ENCODE measurements around the gene UGDH. TPM values are rescaled to one million over a fixed set of nuclear protein-coding genes. Genes with fewer than 3 reads are reported as not detected.

UGDH gene
- total and polyA plus RNA-seq, 9 of the 15 experiments (the other 6 are each of a cell fraction or from before 2014, with no cell fraction given) = 5.5 to 21.7 (median 16.2) TPM

GRCh38 chr4:39543034-39543433, 15.8 kb upstream of the UGDH start:
- ChIA-PET CTCF (ENCODE audit: low intra/inter-chr PET ratio) (no interaction called here), POLR2A (interaction anchor here (0.8 to 1.5 kb wide), 3 partner anchors 16 to 95 kb away, joined by 3 to 5 read pairs (median 4); partner anchors contain the start of gene UGDH)
- intact Hi-C loops (cut with micrococcal nuclease) = no loop called here
- Histone ChIP-seq H3K4me1 (replicated peaks in 1 of 2; ENCODE audit: control insufficient read depth in 2 of 2, insufficient read depth in 2 of 2, low read length in 2 of 2) (peaks cover 0 to 5% of the 10 kb centered on the region in 2 experiments; a peak in 2 of 5 replicates), H3K9me1 (ENCODE audit: control insufficient read depth, insufficient read depth, low read length) (no peaks in the 10 kb centered on the region), H3K27ac (ENCODE audit: extremely low read depth, low read depth, low read length) (no peak overlapping the region), H2AFZ (ENCODE audit: low read depth, low read length) (no peak overlapping the region), H3K27me3 (ENCODE audit: control insufficient read depth in 2 of 2, insufficient read depth in 2 of 2, low read length in 2 of 2) (no peaks in the 10 kb centered on the region), H3K9me3 (replicated peaks; ENCODE audit: control insufficient read depth, insufficient read depth, low read depth, low read length) (no peaks in the 10 kb centered on the region), H3K4me2 (ENCODE audit: insufficient read depth, low read length) (no peak overlapping the region), H3K79me2 (ENCODE audit: control insufficient read depth, insufficient read depth, low read length) (no peaks in the 10 kb centered on the region), H3K9ac (ENCODE audit: insufficient read depth in 1 of 2, low read depth in 2 of 2, low read length in 2 of 2) (no peak overlapping the region), H4K20me1 (replicated peaks; ENCODE audit: control insufficient read depth, insufficient read depth, low read length) (no peaks in the 10 kb centered on the region), H3K4me3 (no peak overlapping the region), H3K36me3 (ENCODE audit: control insufficient read depth, insufficient read depth, low read length) (no peaks in the 10 kb centered on the region)
- in situ Hi-C loops (cut with MboI) = no loop called here
- 44% methylated on average over 5 of the region's 5 CpGs for WGBS (ENCODE audit: insufficient coverage, low coverage, missing lambda C conversion rate)
- TF ChIP-seq U2AF1 (optimal IDR thresholded peaks at IDR 0.05; ENCODE audit: low read depth, low read length) (no peak), ZBTB17 (CRISPR knock-in tag; IDR thresholded peaks at IDR 0.05) (no peak), BCLAF1 (IDR thresholded peaks at IDR 0.05; ENCODE audit: borderline replicate concordance in 1 of 2, control insufficient read depth in 1 of 2, low read depth in 2 of 2, low read length in 1 of 2) (no peak), SETDB1 (IDR thresholded peaks at IDR 0.05; ENCODE audit: low read length) (no peak), SIN3B (IDR thresholded peaks at IDR 0.05; ENCODE audit: low read depth) (no peak), LEF1 (IDR thresholded peaks at IDR 0.05) (no peak), HES1 (IDR thresholded peaks at IDR 0.05; ENCODE audit: low read depth) (no peak), SOX6 (IDR thresholded peaks at IDR 0.05) (no peak), MTA3 (IDR thresholded peaks at IDR 0.05; ENCODE audit: borderline replicate concordance) (no peak), NR4A1 (CRISPR knock-in tag; IDR thresholded peaks at IDR 0.05) (no peak), NR4A1 (tag; IDR thresholded peaks at IDR 0.05) (no peak), BCOR (IDR thresholded peaks at IDR 0.05) (no peak), RNF2 (IDR thresholded peaks at IDR 0.05) (no peak), ZNF699 (CRISPR knock-in tag; IDR thresholded peaks at IDR 0.05; ENCODE audit: insufficient replicate concordance) (no peak), TFAM (CRISPR knock-in tag; conservative IDR thresholded peaks at IDR 0.05) (no peak), ARID3A (IDR thresholded peaks at IDR 0.05; ENCODE audit: borderline replicate concordance, low read depth, low read length) (no peak), CHD4 (IDR thresholded peaks at IDR 0.05; ENCODE audit: insufficient read depth, insufficient replicate concordance, low read depth, low read length, poor library complexity, severe bottlenecking) (no peak)
- ATAC-seq = no peak
- no peak for DNase-seq (ENCODE audit: extremely low read depth in 1 of 4, low spot score in 3 of 4)
- BruUV-seq (replicated peaks) = no TSS peak
- no peak for FAIRE-seq
